ENCODE results near the gene WNT5B.
A peak's percentile ranks its signal among the peaks of the same experiment; 100 is the strongest.
"Not testable (repeated sequence)": the region's sequence is repeated elsewhere in the genome, so short reads cannot be mapped to it uniquely, and the experiment has no call there.

Gene WNT5B

DNA sequence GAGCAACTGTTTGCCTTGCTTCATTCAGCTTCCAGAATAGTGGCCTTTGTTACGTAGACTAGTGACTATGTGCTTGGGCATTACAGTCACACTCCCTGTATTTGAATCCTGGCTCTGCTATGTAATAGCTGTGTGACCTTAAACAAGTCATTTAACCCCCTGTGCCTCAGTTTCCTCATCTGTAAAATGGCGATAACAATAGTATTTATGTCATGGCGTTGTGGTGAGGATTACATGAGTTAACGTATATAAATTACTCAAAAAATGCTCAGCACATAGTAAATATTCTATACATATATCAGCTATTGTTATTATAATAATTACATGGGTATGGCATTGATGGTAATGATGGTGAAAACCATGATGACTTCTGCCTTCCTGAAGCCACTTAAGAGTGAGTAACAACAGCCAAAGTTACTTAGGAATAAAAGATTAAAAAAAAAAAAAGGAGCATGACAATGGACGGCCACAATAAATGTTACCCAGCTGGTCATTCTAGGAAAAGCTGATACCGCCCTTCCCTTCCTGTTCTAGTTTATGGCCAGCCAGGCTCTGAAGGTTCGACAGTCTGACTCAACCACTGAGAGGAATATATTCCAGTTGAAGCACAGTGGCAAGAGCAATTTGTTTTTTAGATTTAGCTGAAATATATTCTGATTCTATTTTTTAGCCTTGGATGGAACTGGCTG, 51.9 kb downstream of the WNT5B start:
- no peaks in the 10 kb centered on the region for H3K4me1 ChIP-seq
- no peaks in the 10 kb centered on the region for H3K9me3 ChIP-seq
- no peak for DNase-seq (ENCODE audit: low spot score in 2 of 2)
- in situ Hi-C loops (cut with MboI; ENCODE audit: low sequenced_read_pairs), result no loop called here
- no peaks in the 10 kb centered on the region for H3K27me3 ChIP-seq (ENCODE audit: low read depth)
- H3K4me3 ChIP-seq, result no peak overlapping the region
- no peaks in the 10 kb centered on the region for H3K36me3 ChIP-seq (replicated peaks)

DNA sequence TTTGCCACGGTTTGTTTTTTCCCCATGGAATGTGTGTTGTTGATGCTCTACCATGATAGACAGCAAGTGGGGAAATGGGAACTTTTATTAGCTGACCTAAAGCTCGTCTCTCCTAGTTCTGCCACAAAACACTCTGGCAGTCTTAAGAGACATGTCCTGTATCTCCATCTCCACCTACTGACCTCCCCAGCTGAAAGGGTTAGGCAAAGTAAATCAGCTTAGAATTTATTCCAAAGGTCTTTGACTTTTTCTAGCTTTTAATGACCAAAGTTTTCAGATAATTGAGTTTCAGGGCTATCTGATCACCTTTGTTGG, 52.4 kb downstream of the WNT5B start:
- no peak for DNase-seq (ENCODE audit: low spot score in 2 of 2)
- in situ Hi-C loops (cut with MboI; ENCODE audit: low sequenced_read_pairs), result no loop called here
- H3K9me3 ChIP-seq, result no peaks in the 10 kb centered on the region
- no peaks in the 10 kb centered on the region for H3K4me1 ChIP-seq
- H3K4me3 ChIP-seq, result no peak overlapping the region
- H3K36me3 ChIP-seq (replicated peaks), result no peaks in the 10 kb centered on the region
- H3K27me3 ChIP-seq (ENCODE audit: low read depth), result no peaks in the 10 kb centered on the region

DNA sequence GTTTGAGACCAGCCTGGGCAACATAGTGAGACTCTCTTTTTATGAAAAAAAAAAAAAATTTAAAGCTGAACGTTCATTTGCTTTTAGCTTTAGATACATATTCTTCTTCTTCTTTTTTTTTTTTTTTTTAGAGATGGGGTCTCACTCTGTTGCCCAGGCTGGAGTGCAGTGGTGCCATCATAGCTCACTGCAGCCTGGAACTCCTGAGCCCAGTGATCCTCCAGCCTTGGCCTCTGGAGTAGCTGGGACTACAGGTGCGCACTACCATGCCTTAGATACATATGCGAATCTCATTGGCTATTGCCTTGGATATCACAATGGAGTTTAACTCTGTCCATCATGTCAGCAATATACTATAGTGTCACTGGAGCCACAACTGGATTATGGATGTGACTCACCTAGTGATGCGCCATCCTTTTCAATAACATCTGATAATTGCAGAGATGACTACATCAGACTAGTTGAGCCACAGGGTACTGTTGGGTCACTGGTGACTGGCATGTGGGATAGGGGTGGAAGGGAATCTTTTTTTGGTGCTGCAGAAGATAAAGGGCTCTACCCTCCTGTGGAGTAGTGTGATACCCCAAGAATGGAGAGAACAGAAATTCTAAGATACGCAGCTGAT, 59.2 kb downstream of the WNT5B start:
- DNase-seq (ENCODE audit: low spot score in 2 of 2), result no peak
- Histone ChIP-seq H3K27me3 (ENCODE audit: low read depth) (no peaks in the 10 kb centered on the region), H3K4me1 (peaks cover 14% of the 10 kb centered on the region), H3K9me3 (no peaks in the 10 kb centered on the region), H3K4me3 (no peak overlapping the region), H3K36me3 (replicated peaks) (no peaks in the 10 kb centered on the region)
- in situ Hi-C loops (cut with MboI; ENCODE audit: low sequenced_read_pairs), result no loop called here

DNA sequence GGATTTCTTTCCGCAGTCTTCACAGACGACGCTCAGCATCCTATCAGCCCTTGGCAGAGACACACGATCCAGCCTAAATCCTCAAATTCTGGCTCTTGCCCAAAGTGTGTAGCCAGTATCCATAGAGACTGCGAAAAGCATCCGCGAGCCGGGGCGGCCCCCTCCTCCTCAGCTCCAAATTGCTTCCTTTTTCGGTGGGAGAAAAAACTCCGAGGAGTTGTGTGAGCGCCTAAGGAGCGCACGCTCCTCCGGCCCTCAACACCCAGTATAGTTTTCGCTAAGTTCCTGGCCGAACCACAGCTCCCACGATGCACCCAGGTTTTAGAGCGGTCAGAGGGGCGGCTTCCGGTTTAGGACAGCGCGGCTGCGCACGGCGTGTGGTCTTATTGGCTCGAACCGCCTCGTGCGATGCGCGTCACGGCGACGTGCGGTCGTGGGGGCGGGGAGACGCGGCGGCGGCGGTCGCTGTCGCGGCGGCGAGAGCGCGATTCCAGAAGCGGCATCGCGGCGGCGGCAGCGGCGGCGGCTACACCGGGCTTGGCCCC, 61.6 kb downstream of the WNT5B start, which contains the start of gene ADIPOR2:
Gene ADIPOR2 (plus strand): TSS at position 493 of the 545 bp plus-strand sequence. CDS start 63,274 bp downstream, outside the sequence.
- H3K4me3 ChIP-seq, result peak within 1 kb of the TSS; percentile 98
- no peaks in the 10 kb centered on the region for H3K9me3 ChIP-seq
- peaks cover 17% of the 10 kb centered on the region for H3K4me1 ChIP-seq
- no peaks in the 10 kb centered on the region for H3K27me3 ChIP-seq (ENCODE audit: low read depth)
- peaks cover 10% of the 10 kb centered on the region for H3K36me3 ChIP-seq (replicated peaks)
- DNase-seq (ENCODE audit: low spot score in 2 of 2), result peak; percentile 96
- in situ Hi-C loops (cut with MboI; ENCODE audit: low sequenced_read_pairs), result no loop called here

DNA sequence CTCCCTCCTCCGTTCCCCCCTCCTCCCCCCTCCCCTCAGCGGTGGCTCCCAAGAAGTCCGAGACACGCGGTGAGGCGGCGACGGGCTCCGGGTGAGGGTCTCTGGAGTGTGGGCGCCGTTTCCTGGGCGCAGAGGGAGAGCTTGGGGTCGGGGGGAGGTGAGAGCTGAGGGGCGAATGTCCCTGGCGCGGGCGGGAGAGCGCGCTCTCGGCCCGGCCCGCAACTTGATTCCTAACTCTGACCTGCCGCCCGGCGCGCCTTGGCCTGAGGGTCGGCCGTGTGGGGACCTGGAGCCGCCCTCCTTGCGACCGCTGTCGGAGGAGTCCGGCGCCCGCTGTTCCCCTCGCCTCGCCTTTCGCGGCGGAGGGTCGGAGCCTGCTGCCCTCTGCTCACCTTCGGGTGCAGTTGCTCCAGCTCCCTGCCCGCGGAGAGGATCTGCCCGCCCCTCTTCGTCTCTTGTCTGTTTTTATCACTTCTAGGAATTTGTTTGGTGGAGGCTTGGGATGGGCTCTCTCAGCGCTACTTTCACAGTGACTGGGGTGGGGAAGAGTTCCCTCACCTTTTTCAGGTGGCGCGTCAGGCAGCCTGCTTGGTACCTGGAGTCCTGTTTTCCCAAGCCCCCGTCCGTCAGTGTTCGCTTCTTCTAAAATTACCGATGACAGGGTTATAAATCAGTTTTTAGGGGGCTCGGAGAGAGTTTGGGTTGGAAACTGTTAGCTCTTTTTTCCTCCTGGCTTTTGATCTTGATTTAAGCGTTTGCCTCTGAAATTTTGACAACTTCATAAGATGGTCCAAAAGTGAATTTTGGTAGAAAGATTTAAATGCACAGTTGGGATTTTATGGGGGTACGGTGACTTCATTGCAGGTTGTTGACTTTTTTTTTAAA, 62.3 kb downstream of the WNT5B start:
- peaks cover 17% of the 10 kb centered on the region for H3K4me1 ChIP-seq
- H3K27me3 ChIP-seq (ENCODE audit: low read depth), result no peaks in the 10 kb centered on the region
- DNase-seq (ENCODE audit: low spot score in 2 of 2), result peak; percentile 16 to 70
- H3K9me3 ChIP-seq, result no peaks in the 10 kb centered on the region
- in situ Hi-C loops (cut with MboI; ENCODE audit: low sequenced_read_pairs), result no loop called here
- peak overlapping the region; percentile 98 for H3K4me3 ChIP-seq
- peaks cover 10% of the 10 kb centered on the region for H3K36me3 ChIP-seq (replicated peaks)

DNA sequence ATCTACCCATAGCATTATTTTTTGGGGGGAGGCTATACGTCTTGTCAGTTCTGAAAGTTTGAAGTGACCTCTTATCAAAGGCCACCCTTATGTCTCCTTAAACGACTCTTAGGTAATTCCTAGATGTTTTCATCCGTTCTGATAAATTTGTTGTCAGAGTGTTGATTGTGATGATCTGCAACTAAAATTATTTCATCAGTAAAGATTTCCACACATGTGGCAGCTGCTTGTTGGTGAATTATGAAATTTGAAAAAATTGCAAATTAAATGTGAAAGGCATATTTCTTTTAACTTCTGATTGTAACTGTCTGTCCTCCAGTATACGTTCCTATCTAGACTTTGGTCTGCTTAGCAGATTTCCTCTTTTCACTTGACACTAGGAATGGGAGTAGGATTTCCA, 63.2 kb downstream of the WNT5B start:
- no peak for DNase-seq (ENCODE audit: low spot score in 2 of 2)
- H3K27me3 ChIP-seq (ENCODE audit: low read depth), result no peaks in the 10 kb centered on the region
- H3K9me3 ChIP-seq, result no peaks in the 10 kb centered on the region
- peaks cover 17% of the 10 kb centered on the region for H3K4me1 ChIP-seq
- H3K4me3 ChIP-seq, result peak overlapping the region; percentile 98
- in situ Hi-C loops (cut with MboI; ENCODE audit: low sequenced_read_pairs), result no loop called here
- peaks cover 10% of the 10 kb centered on the region for H3K36me3 ChIP-seq (replicated peaks)

DNA sequence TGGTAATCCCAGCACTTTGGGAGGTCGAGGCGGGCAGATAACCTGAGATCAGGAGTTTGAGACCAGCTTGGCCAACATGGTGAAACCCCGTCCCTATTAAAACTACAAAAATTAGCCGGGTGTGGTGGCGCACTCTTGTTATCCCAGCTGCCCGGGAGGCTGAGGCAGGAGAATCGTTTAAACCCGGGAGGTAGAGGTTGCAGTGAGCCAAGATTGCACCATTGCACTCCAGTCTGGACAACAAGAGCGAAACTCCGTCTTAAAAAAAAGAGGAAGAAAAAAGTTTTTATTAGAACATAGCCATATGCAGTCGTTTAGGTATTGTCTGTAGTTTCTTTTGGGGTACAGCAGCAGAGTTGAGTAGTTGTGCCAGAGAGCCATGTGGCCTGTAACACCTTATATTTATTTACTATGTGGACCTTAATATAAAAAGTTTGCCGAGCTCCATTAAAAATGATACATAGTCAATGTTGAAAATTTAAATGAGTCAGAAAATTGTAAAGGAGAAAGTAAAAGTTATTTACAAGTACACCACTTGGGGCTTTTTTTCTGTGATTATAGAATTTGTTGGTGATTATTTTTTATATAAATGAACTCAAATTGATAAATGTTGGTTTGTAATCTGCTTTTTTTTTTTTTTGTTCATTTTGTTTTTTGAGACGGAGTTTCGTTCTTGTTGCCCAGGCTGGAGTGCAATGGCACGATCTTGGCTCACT, 64.0 kb downstream of the WNT5B start:
- Histone ChIP-seq H3K4me3 (peak overlapping the region; percentile 5; the same call in 1 of the 2 replicates), H3K4me1 (peaks cover 17% of the 10 kb centered on the region), H3K27me3 (ENCODE audit: low read depth) (no peaks in the 10 kb centered on the region), H3K9me3 (no peaks in the 10 kb centered on the region), H3K36me3 (replicated peaks) (peaks cover 10% of the 10 kb centered on the region)
- DNase-seq (ENCODE audit: low spot score in 2 of 2), result no peak
- in situ Hi-C loops (cut with MboI; ENCODE audit: low sequenced_read_pairs), result no loop called here

DNA sequence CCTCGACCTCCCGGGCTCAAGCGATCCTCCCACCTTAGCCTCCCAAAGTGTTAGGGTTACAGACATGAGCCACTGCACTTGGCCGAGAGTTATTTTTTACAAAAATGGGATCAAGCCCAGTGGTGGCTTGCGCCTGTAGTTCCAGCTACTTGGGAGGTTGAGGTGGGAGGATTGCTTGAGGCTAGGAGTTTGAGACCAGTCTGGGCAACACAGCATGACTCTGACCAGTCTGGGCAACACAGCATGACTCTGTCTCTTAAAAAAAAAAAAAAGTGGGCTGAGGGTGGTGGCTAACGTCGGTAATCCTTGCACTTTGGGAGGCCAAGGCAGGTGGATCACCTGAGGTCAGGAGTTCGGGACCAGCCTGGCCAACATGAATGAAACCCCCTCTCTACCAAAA, 66.1 kb downstream of the WNT5B start:
- H3K4me3 ChIP-seq; H3K4me1 ChIP-seq; DNase-seq (ENCODE audit: low spot score in 2 of 2); H3K9me3 ChIP-seq; H3K27me3 ChIP-seq (ENCODE audit: low read depth); in situ Hi-C loops (cut with MboI; ENCODE audit: low sequenced_read_pairs): not testable (repeated sequence)
- peaks cover 12% of the 10 kb centered on the region for H3K36me3 ChIP-seq (replicated peaks)

DNA sequence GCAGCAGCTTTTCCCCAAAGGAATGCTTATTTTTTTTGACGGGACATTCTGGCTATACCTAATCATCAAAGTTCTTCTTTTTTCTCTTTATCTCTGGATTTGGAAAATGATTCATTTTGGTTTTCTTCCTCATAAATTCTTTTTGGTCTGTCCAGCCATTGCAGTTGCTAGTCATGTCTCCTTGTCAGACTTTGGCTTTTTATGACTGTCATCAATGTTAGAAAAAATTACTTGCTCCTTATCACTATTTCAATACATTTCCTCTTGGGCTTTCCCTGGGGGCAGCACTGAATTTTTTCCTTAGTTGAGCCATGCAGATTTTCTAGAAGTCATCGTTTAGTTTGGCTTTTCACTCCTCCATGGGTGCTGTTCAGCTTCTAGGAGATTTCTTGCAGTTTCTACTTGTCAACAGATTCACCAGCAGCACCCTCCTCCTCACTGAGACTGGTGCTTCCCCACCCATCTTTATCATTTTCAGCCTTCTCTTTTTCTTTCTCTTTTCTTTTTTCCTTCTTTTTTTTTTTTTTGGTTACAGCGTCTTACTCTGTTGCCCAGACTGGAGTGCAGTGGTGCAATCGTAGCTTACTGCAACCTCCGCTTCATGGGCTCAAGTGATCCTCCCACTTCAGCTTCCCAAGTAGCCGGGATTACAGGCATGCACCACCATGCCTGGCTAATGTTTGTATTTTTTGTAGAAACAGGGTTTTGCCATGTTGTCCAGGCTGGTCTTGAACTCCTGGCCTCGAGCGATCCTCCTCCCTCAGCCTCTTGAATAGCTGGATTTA, 67.0 kb downstream of the WNT5B start:
- H3K9me3 ChIP-seq, result no peaks in the 10 kb centered on the region
- no peaks in the 10 kb centered on the region for H3K27me3 ChIP-seq (ENCODE audit: low read depth)
- H3K4me1 ChIP-seq, result peaks cover 7% of the 10 kb centered on the region
- peaks cover 12% of the 10 kb centered on the region for H3K36me3 ChIP-seq (replicated peaks)
- H3K4me3 ChIP-seq, result no peak overlapping the region
- no peak for DNase-seq (ENCODE audit: low spot score in 2 of 2)
- in situ Hi-C loops (cut with MboI; ENCODE audit: low sequenced_read_pairs), result no loop called here

DNA sequence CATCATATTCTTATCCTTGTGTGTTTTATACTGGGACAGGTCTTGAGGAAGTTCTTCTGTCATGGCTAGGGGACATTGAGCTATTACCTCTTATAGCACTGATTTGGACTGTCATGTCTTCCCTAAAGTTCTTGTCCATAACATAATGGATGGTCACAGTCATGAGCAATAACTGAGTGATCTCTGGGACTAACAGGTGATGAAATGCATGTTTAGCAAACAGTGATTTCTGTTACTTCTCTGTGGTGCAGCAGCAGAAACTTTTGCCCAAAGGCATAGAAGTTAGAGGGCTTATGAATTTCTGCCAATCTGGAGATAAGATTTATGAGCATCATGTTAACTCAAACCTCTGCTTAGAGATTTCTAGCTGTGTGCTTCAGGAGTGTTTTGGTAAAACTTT, 67.8 kb downstream of the WNT5B start:
- H3K4me1 ChIP-seq, result peaks cover 7% of the 10 kb centered on the region

More for the DNA sequence above, 67.8 kb downstream of the WNT5B start:
- Histone ChIP-seq H3K36me3 (replicated peaks) (peaks cover 12% of the 10 kb centered on the region), H3K27me3 (ENCODE audit: low read depth) (no peaks in the 10 kb centered on the region), H3K9me3 (no peaks in the 10 kb centered on the region), H3K4me3 (no peak overlapping the region)
- in situ Hi-C loops (cut with MboI; ENCODE audit: low sequenced_read_pairs), result no loop called here
- no peak for DNase-seq (ENCODE audit: low spot score in 2 of 2)

Measured in HAP-1 (cell line).